Fibroblast of upper back skin (primary cell): ENCODE measurements around the gene IFRD2.
"Not testable (repeated sequence)": the region's sequence is repeated elsewhere in the genome, so short reads cannot be mapped to it uniquely, and the experiment has no call there.

Experiments used
- DNase-seq: peaks from one replicate; pipeline ENCODE4 v3.0.0-alpha.2; 2013

IFRD2 gene

DNA sequence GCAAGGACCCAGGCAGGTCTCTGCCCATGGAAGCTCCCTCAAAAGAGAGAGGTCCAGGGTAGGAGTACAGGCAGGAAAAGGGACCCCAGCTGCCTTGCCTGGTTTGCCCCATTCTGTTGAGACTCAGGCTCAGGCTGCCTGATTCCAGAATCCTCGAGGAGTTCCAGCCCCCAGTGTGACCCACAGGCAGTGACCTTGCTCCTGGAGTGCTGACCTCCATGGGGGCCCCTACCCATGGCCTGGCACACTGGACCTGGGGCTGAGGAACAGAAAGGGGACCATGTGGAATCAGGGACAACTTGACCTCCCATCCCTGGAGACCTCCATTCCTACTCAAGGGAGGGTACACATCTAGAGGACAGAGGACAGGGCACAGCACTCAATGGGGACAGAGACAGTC, 26.7 kb downstream of the IFRD2 start:
- DNase-seq: no peak

DNA sequence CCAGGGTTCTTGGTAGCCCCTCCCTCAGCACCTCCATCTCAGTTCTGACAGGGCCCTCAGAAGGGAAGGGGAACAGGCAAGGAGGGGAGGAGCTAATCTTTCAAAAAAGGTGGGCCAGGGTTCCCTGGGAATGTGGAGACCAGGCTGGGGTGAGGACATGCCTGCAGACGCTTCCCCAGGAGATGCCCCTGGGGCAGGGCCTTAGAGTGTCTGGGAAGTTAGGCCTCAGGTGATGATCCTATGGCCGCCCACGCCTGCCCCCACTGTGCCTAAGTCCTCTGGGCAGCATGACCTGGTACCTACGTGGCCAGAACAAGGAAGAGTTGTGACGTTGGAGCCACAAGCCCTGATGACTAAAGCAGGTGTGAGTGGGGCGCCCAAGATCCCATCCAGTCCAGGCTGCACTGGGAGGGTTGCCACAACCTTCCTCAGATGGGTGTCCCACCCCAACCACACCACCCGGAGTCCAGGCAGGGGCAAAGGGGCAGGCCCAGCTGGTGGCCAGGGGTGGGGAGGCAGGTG, 27.2 kb downstream of the IFRD2 start:
- DNase-seq: no peak

DNA sequence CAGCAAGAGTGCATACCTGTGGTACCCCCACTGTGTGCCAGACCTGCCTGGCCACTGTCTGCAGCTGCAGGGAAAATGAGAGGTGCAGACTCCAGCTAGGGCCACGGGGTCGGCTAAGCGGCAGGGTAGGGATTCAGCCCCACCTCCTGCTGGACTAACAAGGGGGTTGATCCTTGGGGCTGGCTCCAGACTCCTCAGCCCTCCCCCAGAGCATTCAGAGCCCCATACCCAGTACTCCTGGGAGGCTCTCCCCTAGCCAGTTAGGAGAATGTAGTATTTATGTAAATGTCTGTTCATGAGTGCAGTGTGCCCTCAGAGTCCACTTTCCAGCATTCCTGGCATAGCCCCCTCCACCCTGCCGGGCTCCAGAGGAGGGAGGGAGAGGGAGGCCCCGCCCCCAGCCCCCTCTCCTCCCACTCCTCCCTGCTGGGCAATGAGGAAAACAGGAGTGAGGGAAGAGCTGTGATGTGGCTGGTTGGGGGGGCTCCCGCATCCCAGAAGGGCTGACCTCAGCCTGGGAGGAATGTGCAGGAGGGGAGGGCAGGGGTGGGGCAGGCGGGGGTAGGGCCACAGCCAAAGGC, 27.8 kb downstream of the IFRD2 start:
- peak; percentile 98 for DNase-seq

DNA sequence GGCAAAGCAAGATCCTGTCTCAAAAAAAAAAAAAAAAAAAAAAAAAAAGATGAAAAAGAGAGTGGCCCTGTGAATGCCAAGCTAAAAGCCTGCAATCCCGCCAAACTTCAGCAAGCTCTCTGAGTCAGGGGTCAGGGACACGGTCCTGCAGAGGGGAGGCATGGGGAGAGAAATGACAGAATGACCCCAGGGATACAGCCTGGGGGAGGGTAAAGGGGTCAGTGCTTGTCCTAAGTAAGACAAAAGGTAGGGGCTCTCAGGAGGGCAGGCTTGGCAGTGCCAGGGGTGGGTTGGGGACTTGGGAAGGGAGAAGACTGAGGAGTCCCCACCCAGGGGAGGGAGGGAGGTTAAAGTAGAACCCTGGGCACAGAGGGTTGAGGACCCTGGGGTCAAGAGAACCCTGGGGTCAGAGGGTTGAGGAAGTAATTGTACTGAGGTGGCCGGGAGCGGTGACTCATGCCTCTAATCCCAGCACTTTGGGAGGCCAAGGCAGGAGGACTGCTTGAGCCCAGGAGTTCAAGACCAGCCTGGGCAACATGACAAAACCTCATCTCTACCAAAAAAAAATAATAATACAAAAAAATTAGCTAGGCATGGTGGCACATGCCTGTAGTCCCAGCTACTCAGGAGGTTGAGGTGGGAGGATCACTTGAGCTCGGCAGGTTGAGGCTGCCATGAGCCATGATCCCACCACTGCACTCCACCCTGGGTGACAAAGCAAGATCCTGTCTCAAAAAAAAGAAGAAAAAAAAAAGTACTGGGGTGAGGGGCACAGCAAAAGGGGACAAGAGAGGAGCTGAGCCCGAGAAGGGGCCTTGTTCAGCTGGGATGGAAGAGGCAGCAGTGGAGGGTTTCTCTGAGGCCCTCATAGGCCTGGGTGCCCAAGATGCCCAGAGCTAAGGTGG, 28.5 kb downstream of the IFRD2 start:
- DNase-seq: no peak

DNA sequence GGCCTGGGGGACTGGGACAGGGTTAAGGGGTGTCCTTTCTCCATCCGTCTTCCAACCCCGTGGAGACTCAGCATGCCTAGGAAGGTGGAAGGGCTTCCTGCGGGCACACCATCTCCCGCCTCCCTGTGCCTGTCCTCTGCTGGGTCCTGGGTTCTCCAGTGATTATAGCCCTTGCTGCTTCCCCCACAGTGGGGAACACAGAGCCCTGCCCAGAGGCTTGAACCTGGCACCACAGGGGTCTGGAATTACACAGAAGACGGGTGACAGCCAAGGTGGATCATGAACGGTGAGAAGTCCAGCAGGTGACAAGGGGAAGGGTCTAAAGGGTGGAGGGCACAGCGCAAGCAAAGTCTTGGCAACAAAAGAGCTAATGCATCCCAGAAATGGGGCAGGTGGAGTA, 29.5 kb downstream of the IFRD2 start:
- no peak for DNase-seq

DNA sequence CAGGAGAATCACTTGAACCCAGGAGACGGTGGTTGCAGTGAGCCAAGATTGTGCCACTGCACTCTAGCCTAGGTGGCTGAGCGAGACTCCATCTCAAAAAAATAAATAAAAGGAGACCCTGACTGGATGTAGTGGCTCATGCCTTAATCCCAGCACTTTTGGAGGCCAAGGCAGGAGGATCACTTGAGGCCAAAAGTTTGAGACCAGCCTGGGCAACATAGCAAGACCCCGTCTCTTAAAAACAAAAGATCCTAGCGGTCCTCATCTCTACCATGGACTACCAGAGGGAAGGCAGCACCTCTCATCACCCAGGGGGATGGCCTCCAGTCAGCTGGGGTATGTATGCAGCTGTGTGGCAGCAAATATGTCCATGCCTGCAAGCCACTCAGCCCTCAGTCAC, 30.0 kb downstream of the IFRD2 start:
- DNase-seq: not testable (repeated sequence)

DNA sequence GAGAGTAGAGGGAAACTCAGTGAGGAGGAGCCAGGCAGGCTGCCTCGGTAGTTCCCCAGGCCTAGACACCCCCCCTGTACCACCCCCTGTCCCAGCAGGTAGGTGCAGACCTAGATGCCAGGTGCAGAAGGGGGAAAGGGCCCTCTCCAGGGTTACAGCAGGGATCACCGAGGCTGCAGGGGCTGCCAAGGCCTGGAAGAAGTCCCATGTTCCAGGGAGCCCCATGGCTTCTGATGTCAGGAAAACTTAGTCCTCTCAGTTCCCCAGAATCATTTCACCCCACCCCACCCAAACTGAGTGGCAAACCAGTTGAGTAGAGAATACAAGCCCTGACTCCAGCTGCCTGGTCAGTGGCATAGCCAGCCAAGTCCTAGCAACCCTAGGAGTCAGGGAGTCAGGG, 30.7 kb downstream of the IFRD2 start:
- no peak for DNase-seq

DNA sequence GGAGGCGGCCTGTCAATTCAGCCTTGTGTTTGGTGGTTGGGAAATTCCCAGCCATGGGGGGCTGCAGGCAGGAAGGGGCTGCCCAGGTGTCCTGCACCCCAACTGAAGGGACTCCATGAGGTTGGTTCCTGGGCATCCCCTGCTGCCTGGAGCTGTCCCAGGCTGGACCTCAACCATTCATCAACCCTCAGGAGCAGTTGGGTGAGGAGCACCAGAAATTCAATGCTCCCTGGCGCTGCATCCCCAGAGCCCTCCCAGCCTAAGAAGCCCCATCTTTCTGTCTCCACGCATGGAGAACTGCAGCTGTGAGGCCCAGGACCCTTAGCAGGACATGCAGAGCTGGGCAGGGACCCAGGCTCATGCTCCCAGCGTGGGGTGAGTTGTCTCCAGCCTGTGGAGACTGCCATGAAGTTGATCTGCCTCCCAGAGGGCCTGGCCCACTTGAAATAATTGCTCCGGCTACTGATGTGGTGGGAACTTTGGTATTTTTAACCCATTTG, 31.2 kb downstream of the IFRD2 start:
- peak; percentile 36 for DNase-seq

DNA sequence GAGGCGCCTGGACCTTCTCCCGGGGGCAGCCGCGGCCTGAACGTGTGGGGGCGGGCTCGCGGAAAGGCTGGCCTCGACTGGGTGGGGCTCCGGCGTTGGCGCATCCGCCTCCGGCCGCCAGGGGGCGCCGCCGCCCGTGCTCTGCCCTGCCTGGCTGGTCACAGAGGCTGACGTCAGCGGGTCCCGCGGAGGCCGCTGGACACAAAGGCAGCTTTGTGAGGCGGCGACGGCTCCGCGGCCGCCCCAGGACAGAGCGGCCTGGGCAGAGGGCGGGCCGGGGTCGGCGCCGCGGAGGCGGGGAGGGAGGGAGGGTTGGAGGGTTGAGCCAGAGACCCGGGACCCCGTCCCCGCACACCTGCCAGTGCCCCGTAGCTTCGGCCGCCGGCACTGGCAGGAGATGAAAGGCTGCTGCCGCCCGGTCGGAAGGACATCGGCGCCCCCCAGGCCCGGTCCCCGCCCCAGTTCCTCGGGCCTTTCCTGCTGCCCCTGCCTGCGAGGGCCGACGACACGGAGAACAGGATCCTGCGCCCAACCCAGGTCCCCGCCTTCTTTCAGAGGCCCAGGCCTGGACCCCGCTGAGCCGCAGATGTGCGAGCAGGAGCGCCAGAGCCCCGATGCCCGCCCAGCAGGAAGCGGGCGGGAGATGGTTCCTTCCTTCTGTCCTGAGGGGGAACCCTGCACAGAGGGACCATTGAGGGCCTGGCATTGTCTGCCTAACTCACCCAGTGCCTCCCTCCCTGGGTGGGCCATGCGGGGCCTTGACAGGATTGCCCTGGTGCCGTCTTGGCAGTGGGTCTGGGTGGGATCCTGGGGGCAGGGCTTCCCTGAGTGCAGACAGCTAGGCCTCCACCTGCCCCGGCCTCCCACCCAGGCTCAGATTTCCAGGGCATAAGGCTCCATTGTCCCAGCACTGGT, 31.9 kb downstream of the IFRD2 start:
- DNase-seq: peak; percentile 85

DNA sequence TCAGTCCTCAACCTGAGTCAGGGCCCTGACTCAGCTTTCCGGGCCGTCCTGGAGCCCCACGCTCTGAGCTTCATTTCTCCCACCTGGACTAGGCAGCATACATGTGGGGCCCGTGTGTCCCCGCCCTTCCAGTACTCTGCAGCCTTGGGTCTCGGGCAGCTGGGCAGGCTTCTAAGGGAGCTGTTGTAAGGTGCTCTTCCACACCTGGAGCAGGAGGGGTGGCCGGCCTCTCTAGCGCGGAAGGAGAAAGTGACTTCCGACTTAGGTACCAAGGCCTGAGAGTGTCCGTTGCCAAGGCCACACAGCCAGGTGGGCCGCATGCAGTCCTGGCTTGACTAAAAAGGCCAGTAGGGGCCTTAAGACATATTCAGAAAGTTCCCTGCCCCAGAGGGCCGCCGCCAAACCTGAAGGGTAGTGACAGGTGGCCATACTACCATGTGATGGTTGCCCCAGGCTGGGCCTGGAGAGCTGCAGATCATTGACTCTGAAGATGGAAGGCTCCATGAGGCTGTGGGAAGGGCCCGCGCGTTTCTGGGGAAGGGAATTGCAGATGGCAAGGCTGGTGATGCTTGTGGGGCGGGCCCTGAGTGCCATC, 32.7 kb downstream of the IFRD2 start:
- DNase-seq: no peak

DNA sequence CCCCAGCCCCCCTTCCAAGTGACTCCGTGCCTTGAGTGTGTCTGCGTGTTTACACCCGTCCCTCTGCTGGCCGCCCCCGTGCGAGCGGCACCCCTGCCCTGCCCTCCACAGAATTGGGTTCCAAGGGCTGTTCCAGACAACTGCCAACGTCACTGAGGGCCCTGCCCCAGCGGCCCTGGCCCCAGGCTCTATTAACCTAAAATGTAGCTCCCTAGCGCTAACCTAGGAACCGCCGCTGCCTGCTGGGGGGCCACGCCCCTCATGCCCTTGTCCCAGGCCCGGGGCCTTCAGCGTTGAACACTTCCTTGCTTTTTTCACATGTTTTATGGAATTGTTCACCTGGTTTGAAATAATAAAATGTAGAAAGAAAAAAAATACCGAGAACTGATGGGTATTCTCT, 33.2 kb downstream of the IFRD2 start:
- no peak for DNase-seq

DNA sequence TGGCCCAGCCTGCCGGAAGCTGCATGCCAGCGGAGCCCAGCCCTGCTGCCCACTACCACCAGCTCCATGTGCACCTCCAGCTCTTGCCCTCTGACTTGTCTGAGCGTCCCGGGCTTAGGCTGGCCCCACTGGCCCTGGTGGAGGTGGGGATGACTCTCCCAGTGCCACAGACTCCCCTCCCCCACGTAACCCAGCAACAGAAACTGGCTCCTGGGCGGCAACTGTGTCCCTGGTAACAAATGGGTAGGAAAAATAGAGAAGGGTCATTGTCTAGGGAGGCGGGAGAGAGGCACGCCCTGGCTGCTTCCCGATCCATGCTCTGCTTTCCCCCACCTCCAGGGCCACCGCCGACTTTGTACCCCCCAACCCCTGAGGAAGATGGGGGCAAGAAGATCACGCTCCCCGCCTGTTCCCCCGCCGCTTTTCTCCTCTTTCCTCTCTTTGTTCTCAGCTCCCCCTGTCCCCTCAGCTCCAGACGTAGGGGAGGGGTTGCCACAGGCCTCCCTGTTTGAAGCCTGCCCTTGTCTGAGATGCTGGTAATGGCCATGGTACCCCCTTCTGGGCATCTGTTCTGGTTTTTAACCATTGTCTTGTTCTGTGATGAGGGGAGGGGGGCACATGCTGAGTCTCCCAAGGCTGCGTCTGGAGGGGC, 34.1 kb downstream of the IFRD2 start:
- no peak for DNase-seq

DNA sequence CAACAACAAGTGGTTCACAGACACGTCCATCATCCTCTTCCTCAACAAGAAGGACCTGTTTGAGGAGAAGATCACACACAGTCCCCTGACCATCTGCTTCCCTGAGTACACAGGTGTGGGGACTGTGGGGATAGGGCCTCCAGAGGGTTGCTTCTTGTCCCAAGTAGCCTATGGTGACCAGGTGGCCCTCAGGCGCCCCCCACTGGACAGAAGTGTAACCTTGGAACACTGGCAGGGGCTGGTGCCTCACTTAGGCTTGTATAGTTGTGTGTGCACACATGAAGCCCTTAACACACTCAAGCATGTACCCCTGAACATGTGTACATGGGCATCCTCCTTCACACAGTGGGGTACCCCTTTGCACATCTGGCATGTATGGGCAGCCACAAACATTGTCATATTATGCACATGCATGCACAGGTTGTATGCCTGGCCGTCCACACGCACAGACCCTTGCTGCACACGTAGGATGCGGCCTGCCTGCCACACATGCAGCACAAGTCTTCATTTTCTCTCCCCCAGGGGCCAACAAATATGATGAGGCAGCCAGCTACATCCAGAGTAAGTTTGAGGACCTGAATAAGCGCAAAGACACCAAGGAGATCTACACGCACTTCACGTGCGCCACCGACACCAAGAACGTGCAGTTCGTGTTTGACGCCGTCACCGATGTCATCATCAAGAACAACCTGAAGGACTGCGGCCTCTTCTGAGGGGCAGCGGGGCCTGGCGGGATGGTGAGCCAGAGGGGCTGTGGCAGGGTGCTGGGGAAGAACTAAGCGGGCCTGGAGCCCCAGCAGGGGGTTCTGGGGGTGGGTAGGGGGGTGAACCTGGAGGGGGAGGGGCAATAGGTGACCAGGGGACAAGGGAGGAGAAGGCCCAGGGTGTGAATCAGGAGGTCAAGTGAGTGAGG, 35.0 kb downstream of the IFRD2 start:
- no peak for DNase-seq

DNA sequence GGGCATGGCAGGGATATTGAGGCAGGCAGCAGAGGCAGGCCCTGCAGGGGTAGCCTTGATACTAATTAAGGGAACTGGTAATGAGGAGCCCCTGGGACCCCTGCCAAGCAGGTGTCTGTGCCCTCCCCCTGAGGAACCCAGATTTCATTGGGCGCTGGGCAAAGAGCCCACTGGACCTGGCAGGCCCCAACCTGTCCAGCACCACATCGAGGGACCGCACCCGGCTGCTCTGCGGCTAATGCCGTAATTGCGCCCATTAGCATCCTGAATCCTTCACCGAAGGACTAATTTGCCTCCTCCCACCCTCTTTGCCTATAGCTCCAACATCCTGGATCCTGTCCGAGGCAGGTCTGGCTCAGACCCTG, 37.0 kb downstream of the IFRD2 start:
- no peak for DNase-seq

DNA sequence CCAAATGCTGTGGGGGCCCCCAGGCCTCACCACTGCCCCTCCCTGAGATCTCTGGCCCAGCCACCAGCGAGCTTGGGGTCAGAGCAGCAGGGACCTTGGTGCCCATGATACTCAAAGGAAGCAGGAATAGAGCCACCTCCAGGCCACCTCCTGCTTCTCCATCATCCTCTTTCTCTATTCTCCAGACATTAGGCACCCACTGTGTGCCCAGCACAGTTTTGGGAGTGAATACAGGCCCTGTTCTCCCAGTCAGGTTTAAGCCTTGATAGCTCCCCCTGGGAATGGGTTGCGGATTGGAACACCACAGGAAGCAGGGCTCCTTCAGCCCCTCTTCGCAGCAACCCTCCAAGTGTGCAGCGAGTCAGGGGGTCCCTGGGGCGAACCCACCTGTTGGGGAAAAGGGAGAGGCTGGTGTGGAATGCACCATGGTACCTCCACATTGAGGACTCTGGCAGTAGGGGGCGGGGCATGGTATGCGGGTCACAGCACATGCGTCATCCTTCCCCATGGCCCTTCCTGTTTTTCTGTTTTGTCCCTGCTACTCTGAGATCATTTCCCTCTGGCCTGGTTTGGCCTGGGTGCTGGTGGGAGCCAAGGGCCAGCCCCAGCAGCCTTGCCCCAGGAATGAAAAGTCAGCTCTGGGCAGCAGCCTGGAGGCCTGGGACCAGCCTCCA, 37.5 kb downstream of the IFRD2 start:
- DNase-seq: no peak

DNA sequence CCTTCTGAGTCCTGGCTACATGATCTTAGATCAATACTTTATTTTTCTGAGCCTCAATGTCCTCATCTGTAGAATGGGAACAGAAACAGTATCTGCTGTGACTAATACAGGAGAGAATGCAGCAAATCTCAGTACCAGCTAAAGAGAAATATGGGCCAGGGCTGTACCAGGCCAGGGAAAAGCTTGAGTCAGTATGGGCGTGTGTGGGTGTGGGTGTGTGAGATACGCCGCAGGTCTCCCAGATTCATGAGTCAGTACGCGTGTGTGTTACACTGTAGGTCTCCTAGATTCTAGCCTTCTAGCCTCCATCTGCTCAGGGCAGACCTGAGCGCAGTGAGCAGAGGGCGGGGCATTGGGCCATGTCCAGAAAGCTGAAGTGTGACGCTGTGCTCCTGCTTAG, 41.0 kb downstream of the IFRD2 start:
- no peak for DNase-seq

DNA sequence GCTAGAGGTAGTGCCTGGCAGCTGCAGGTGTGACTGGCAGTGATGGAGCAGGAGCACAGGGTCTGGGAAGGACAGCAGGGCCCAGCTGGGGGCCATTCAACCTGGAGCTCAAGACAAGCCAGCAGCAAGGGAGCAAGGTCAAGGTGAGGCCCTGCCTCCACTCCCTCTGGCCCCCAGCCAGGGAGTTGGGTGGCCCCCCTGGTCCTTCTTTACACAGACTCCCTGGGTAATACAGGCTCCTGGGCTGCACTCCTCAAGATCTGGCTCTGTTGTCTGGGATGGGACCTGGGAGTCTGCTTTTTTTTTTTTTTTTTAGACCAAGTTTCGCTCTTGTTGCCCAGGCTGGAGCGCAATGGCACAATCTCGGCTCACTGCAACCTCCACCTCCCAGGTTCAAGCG, 41.7 kb downstream of the IFRD2 start:
- no peak for DNase-seq

DNA sequence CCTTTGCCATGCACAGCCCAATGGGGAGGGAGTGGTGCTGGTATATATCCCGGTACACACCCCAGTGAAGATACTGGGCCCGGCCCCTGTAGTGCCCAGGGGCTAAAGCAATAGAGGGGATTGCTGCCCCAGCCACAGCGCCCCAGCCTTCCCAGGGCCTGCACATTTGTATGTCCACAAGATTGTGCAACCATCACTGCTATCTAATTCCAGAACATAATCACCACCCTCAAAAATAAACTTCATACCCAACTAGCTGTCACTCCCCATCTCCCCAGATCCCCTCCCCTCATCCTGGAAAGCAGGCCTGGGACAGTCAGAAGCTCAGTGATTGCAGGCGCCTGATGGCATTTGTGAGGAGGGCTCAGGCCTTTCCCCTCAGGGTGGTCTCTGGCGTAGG, 42.8 kb downstream of the IFRD2 start:
- no peak for DNase-seq

DNA sequence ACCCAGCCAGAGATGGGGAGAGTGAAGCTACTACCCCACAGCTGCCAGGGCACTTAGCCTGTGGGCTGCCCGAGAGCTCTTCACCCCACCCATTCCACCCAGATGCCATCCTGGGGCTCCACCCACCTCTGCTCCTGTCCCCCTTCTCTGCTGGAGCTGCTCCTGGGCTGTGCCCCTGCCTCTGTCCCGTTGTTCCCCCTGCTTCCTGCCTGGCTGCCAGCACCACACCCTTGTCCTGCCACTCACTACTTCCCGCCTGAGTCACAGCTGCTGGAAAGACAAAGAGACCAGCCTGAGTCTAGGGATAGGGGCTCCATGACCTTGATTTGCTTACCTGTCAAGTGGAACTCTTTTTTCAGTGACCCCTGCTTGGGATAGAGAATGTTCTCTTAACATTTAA, 43.8 kb downstream of the IFRD2 start:
- DNase-seq: no peak

DNA sequence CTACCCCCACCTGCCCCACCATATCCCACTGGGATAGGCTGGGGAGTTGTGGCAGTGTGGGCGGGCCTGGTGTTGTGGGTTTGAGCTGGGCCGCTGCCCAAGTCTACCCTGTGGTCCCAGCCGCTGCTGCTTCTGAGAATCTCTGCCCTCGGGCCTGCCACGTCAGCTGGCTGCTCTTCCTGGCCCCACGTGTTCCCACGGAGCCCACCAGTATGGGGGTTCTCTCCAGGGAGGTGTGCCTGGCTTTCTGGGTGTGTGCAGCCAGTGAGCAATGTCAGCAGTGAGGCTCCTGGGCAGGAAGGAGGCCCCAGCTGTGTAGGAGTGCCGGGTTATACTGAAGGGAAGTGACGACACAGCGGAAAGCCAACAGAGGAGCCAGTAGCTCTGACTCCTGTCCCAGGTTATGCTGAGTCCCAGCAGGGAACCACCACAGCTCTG, 45.7 kb downstream of the IFRD2 start:
- DNase-seq: peak; percentile 95
